IMR-90 (cell line): ENCODE data around the gene ZNF335. TPM values are rescaled to one million over a fixed set of nuclear protein-coding genes. Genes with fewer than 3 reads are reported as not detected.

Experiments
- ATAC-seq: fragments of 200-7000 bp; cut with Tn5 transposase; 2 replicates; pipeline ENCODE4 v1.9.1; 2020; ENCODE audit warnings: low read depth, mild to moderate bottlenecking, moderate library complexity
- BruUV-seq: library from RNA; stranded (reverse); fragments of 400-500 nt; replicated peaks from 2 replicates; lab custom pipeline; 2021; lab: Mats Ljungman, UMichigan
- CTCF ChIA-PET: fragments of 300-600 bp; formaldehyde crosslinking; extraction: SDS; loops from one replicate; lab custom pipeline; 2021; ENCODE audit warnings: antibody characterized with exemption; lab: Yijun Ruan, JAX
- POLR2A ChIA-PET: fragments of 300-600 bp; sonication (Branson Sonifier 250); formaldehyde crosslinking; loops from one replicate; lab custom pipeline; 2022; ENCODE audit warnings: antibody characterized with exemption; ENCODE audit not compliant: unreplicated experiment; lab: Charles Lee
- DNase-seq: peaks from one replicate; pipeline ENCODE4 v3.0.0; 2013
- H2AFZ ChIP-seq: replicated peaks from 2 replicates; pipeline ENCODE3; 2013; ENCODE audit warnings: low read length, mild to moderate bottlenecking; ENCODE audit not compliant: poor library complexity
- H2AK5ac ChIP-seq: 2 replicates; pipeline ENCODE4 v1.6.1; 2013; ENCODE audit warnings: low read depth, low read length, inconsistent platforms
- H2AK9ac ChIP-seq: replicated peaks from 2 replicates; pipeline ENCODE3; 2013; ENCODE audit warnings: mild to moderate bottlenecking, low read depth, low read length, moderate library complexity; ENCODE audit not compliant: poor library complexity
- H2BK120ac ChIP-seq: 2 replicates; pipeline ENCODE4 v1.6.1; 2013; ENCODE audit warnings: low read depth, low read length, inconsistent platforms
- H2BK15ac ChIP-seq: 3 replicates; pipeline ENCODE4 v1.6.1; 2013; ENCODE audit warnings: low read depth, low read length, inconsistent platforms
- H2BK20ac ChIP-seq: 2 replicates; pipeline ENCODE4 v1.6.1; 2013; ENCODE audit warnings: low read depth, mild to moderate bottlenecking, inconsistent platforms, low read length, moderate library complexity
- H2BK5ac ChIP-seq: 2 replicates; pipeline ENCODE4 v1.6.1; 2013; ENCODE audit warnings: mild to moderate bottlenecking, low read depth, low read length, inconsistent platforms; ENCODE audit not compliant: poor library complexity, severe bottlenecking
- H3K14ac ChIP-seq: replicated peaks from 2 replicates; pipeline ENCODE4 v1.6.1; 2013; ENCODE audit warnings: low read depth, low read length, inconsistent platforms
- H3K18ac ChIP-seq: 2 replicates; pipeline ENCODE4 v1.6.1; 2013; ENCODE audit warnings: low read depth, low read length, control low read depth
- H3K23ac ChIP-seq: 2 replicates; pipeline ENCODE4 v1.6.1; 2013; ENCODE audit warnings: low read depth, low read length, inconsistent platforms
- H3K27ac ChIP-seq: 2 replicates; pipeline ENCODE4 v1.5.1; 2013; ENCODE audit warnings: mild to moderate bottlenecking, control low read depth, low read length; ENCODE audit not compliant: insufficient read depth
- H3K27me3 ChIP-seq: 2 replicates; pipeline ENCODE4 v1.6.1; 2013; ENCODE audit warnings: low read length; ENCODE audit not compliant: control insufficient read depth, insufficient read depth
- H3K36me3 ChIP-seq: 2 replicates; pipeline ENCODE4 v1.6.1; 2013; ENCODE audit warnings: low read length, mixed read lengths; ENCODE audit not compliant: control insufficient read depth, insufficient read depth
- H3K4ac ChIP-seq: 2 replicates; pipeline ENCODE4 v1.6.1; 2013; ENCODE audit warnings: low read depth, low read length, inconsistent platforms
- H3K4me1 ChIP-seq: 2 replicates; pipeline ENCODE4 v1.6.1; 2013; ENCODE audit warnings: low read length, mixed read lengths; ENCODE audit not compliant: control insufficient read depth, insufficient read depth
- H3K4me2 ChIP-seq: 2 replicates; pipeline ENCODE4 v1.6.1; 2013; ENCODE audit warnings: low read depth, mild to moderate bottlenecking, control low read depth, low read length, moderate library complexity
- H3K4me3 ChIP-seq: 2 replicates; pipeline ENCODE4 v1.5.1; 2013; ENCODE audit warnings: low read depth, mild to moderate bottlenecking, control low read depth, low read length, moderate library complexity; ENCODE audit not compliant: insufficient read depth
- H3K56ac ChIP-seq: 2 replicates; pipeline ENCODE4 v1.6.1; 2013; ENCODE audit warnings: low read length, inconsistent platforms; ENCODE audit not compliant: insufficient read depth; ENCODE audit errors: extremely low read depth
- H3K79me1 ChIP-seq, 2 experiments: 2 replicates each; pipeline ENCODE4 v1.6.1; 2013; ENCODE audit warnings: low read length in 2 of 2, inconsistent platforms in 1 of 2, low read depth in 1 of 2
- H3K9ac ChIP-seq: 2 replicates; pipeline ENCODE4 v1.6.1; 2013; ENCODE audit warnings: low read depth, low read length, control low read depth
- H3K9me1 ChIP-seq: 2 replicates; pipeline ENCODE4 v1.6.1; 2013; ENCODE audit warnings: low read length, inconsistent platforms; ENCODE audit not compliant: insufficient read depth
- H3K9me3 ChIP-seq: 2 replicates; pipeline ENCODE4 v1.6.1; 2013; ENCODE audit warnings: low read length; ENCODE audit not compliant: control insufficient read depth, insufficient read depth
- H4K20me1 ChIP-seq: 2 replicates; pipeline ENCODE4 v1.6.1; 2013; ENCODE audit warnings: low read length, inconsistent platforms; ENCODE audit not compliant: insufficient read depth
- H4K5ac ChIP-seq: 2 replicates; pipeline ENCODE4 v1.6.1; 2013; ENCODE audit warnings: mild to moderate bottlenecking, low read depth, low read length, control low read depth
- H4K8ac ChIP-seq, 2 experiments: 2 replicates each; pipeline ENCODE4 v1.6.1; 2013; ENCODE audit warnings: low read depth in 2 of 2, low read length in 2 of 2, control low read depth in 1 of 2, inconsistent platforms in 1 of 2
- H4K91ac ChIP-seq: 2 replicates; pipeline ENCODE4 v1.6.1; 2013; ENCODE audit warnings: low read depth, low read length, inconsistent platforms; ENCODE audit not compliant: insufficient read depth
- BHLHE40 ChIP-seq: fragments of 150-350 bp; IDR thresholded peaks from 2 replicates; pipeline ENCODE4 v1.6.1; 2016; ENCODE audit warnings: mild to moderate bottlenecking, low read depth, low read length
- CEBPB ChIP-seq: IDR thresholded peaks from 2 replicates; pipeline ENCODE4 v1.6.1; 2012; ENCODE audit warnings: low read depth, low read length, improper control_type of control experiment
- CHD1 ChIP-seq: IDR thresholded peaks from 2 replicates; pipeline ENCODE4 v1.6.1; 2012; ENCODE audit warnings: low read depth, low read length, improper control_type of control experiment
- CTCF ChIP-seq: conservative IDR thresholded peaks from 2 replicates; pipeline ENCODE4 v1.5.1; 2012; ENCODE audit warnings: mild to moderate bottlenecking, low read depth, low read length, improper control_type of control experiment
- FOS ChIP-seq: fragments of 150-350 bp; IDR thresholded peaks from 2 replicates; pipeline ENCODE4 v1.6.1; 2016; ENCODE audit warnings: low read depth, low read length
- MAFK ChIP-seq: IDR thresholded peaks from 2 replicates; pipeline ENCODE4 v1.6.1; 2012; ENCODE audit warnings: low read depth, low read length, improper control_type of control experiment
- MAZ ChIP-seq: IDR thresholded peaks from 2 replicates; pipeline ENCODE4 v1.6.1; 2012; ENCODE audit warnings: low read depth, mild to moderate bottlenecking, low read length, improper control_type of control experiment, moderate library complexity, borderline replicate concordance
- MXI1 ChIP-seq: IDR thresholded peaks from 2 replicates; pipeline ENCODE4 v1.6.1; 2012; ENCODE audit warnings: low read depth, mild to moderate bottlenecking, low read length, moderate library complexity, borderline replicate concordance
- NFE2L2 ChIP-seq: fragments of 150-350 bp; IDR thresholded peaks from 2 replicates; pipeline ENCODE4 v1.6.1; 2016; ENCODE audit warnings: low read depth, mild to moderate bottlenecking, low read length
- POLR2A ChIP-seq: IDR thresholded peaks from 2 replicates; pipeline ENCODE4 v1.6.1; 2012; ENCODE audit warnings: mild to moderate bottlenecking, low read depth, low read length
- RAD21 ChIP-seq: IDR thresholded peaks from 2 replicates; pipeline ENCODE4 v1.6.1; 2012; ENCODE audit warnings: low read length, improper control_type of control experiment
- RCOR1 ChIP-seq: IDR thresholded peaks from 2 replicates; pipeline ENCODE4 v1.6.1; 2012; ENCODE audit warnings: mild to moderate bottlenecking, low read length, improper control_type of control experiment; ENCODE audit not compliant: insufficient replicate concordance
- RFX5 ChIP-seq: IDR thresholded peaks from 2 replicates; pipeline ENCODE4 v1.8.0; 2012; ENCODE audit warnings: low read depth, mild to moderate bottlenecking, low read length, moderate library complexity
- SMC3 ChIP-seq: fragments of 150-350 bp; IDR thresholded peaks from 2 replicates; pipeline ENCODE4 v1.6.1; 2016; ENCODE audit warnings: low read depth, mild to moderate bottlenecking, antibody characterized with exemption, low read length, moderate library complexity
- WGBS, 2 experiments: methylation state at CpG; one replicate each; pipeline versions ENCODE4 v1.1.5 to v1.1.7; 2013; ENCODE audit warnings: missing lambda C conversion rate in 2 of 2; ENCODE audit not compliant: insufficient read length in 1 of 2; ENCODE audit errors: extremely low coverage in 2 of 2; 5-methylcytosine and 5-hydroxymethylcytosine counted together
- dilution Hi-C: fragments of 300-500 bp; cut with HindIII; formaldehyde crosslinking; loops from one replicate; pipeline ENCODE4 v1.14.3; 2018; ENCODE audit warnings: low sequenced_read_pairs; ENCODE audit not compliant: unreplicated experiment
- in situ Hi-C: fragments of 300-500 bp; cut with MboI; formaldehyde crosslinking; loops from 3 replicates; pipeline ENCODE4 v1.14.3; 2019; ENCODE audit warnings: low sequenced_read_pairs, inconsistent platforms, mixed read lengths
- intact Hi-C: fragments of 100-400 bp; cut with micrococcal nuclease; formaldehyde crosslinking; loops from 2 replicates; pipeline ENCODE4 v1.10.0; 2022
- polyA plus RNA-seq, 3 experiments: library from polyadenylated mRNA; depleted of rRNA; stranded (reverse); fragments of >200 nt; gene quantifications; 2 replicates each; pipeline ENCODE4 v1.2.3, GENCODE V29; 2012; ENCODE audit warnings: low replicate concordance in 1 of 3
- total RNA-seq: library from RNA; depleted of rRNA; stranded (reverse); fragments of >200 nt; gene quantifications from 2 replicates; pipeline ENCODE4 v1.2.3, GENCODE V29; 2012
- TF ChIP-seq, protein P1 (sequence below): fragments of 150-350 bp; IDR thresholded peaks from 2 replicates; pipeline ENCODE4 v1.6.1; 2016; ENCODE audit warnings: low read depth, mild to moderate bottlenecking, low read length, moderate library complexity, borderline replicate concordance
- TF ChIP-seq, protein P2 (sequence below): fragments of 150-350 bp; IDR thresholded peaks from 2 replicates; pipeline ENCODE4 v1.6.1; 2017; ENCODE audit warnings: mild to moderate bottlenecking, antibody characterized with exemption, low read length, low read depth

Gene ZNF335
- total and polyA plus RNA-seq, 2 of the 4 experiments (the other 2 are of a cell fraction) = 11.8 to 17.8 TPM

- Histone ChIP-seq H3K4me2 (no peak overlapping the region), H4K8ac (no peak overlapping the region), H3K36me3 (no peaks in the 10 kb centered on the region), H3K9ac (no peak overlapping the region), H4K5ac (no peak overlapping the region), H3K4me3 (no peak overlapping the region), H2BK15ac (no peak overlapping the region), H3K79me1 (no peaks in the 10 kb centered on the region), H3K27me3 (peaks cover 55% of the 10 kb centered on the region), H3K9me3 (no peaks in the 10 kb centered on the region), H3K18ac (no peak overlapping the region), H2BK120ac (no peak overlapping the region), H3K9me1 (no peaks in the 10 kb centered on the region), H3K23ac (no peak overlapping the region), H4K91ac (no peak overlapping the region), H2AFZ (no peak overlapping the region), H2BK20ac (no peak overlapping the region), H3K14ac (no peak overlapping the region), H2AK9ac (no peak overlapping the region), H4K20me1 (no peaks in the 10 kb centered on the region), H2BK5ac (no peak overlapping the region), H3K27ac (no peak overlapping the region), H2AK5ac (no peak overlapping the region), H3K4ac (no peak overlapping the region), H3K56ac (no peak overlapping the region), H3K4me1 (no peaks in the 10 kb centered on the region)
- dilution Hi-C loops = no loop called here
- BruUV-seq = no TSS peak
- no CpG with 5 or more reads among the region's 2 CpGs for WGBS, 2 experiments
- intact Hi-C loops = no loop called here
- CTCF ChIA-PET = interaction anchor here (1.0 kb wide), 1 partner anchor 11 kb away, joined by 4 read pairs; no protein-coding TSS in a partner anchor
- in situ Hi-C loops = no loop called here
- ATAC-seq (no peak), DNase-seq (no peak)
- POLR2A ChIA-PET = no interaction called here
- no peak for TF ChIP-seq CHD1
- TF ChIP-seq NFE2L2 = no peak
- TF ChIP-seq CTCF = no peak
- TF ChIP-seq RAD21 = no peak
- no peak for TF ChIP-seq RCOR1
- TF ChIP-seq, protein P1, sequence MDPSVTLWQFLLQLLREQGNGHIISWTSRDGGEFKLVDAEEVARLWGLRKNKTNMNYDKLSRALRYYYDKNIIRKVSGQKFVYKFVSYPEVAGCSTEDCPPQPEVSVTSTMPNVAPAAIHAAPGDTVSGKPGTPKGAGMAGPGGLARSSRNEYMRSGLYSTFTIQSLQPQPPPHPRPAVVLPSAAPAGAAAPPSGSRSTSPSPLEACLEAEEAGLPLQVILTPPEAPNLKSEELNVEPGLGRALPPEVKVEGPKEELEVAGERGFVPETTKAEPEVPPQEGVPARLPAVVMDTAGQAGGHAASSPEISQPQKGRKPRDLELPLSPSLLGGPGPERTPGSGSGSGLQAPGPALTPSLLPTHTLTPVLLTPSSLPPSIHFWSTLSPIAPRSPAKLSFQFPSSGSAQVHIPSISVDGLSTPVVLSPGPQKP = no peak
- no peak for TF ChIP-seq CEBPB
- no peak for TF ChIP-seq FOS
- TF ChIP-seq SMC3 = no peak
- no peak for TF ChIP-seq MXI1
- TF ChIP-seq MAZ = no peak
- no peak for TF ChIP-seq MAFK
- TF ChIP-seq RFX5 = no peak
- TF ChIP-seq POLR2A = no peak
- TF ChIP-seq, protein P2, sequence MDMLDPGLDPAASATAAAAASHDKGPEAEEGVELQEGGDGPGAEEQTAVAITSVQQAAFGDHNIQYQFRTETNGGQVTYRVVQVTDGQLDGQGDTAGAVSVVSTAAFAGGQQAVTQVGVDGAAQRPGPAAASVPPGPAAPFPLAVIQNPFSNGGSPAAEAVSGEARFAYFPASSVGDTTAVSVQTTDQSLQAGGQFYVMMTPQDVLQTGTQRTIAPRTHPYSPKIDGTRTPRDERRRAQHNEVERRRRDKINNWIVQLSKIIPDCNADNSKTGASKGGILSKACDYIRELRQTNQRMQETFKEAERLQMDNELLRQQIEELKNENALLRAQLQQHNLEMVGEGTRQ = no peak
- no peak for TF ChIP-seq BHLHE40
Observed at GRCh38 chr20:45998337-45998736, 26.3 kb upstream of the ZNF335 start.
